Fibroblast of lung (primary cell): ENCODE data around the gene TMEM203. TPM values are rescaled to one million over a fixed set of nuclear protein-coding genes. Genes with fewer than 3 reads are reported as not detected.
"Not testable (repeated sequence)": the region's sequence is repeated elsewhere in the genome, so short reads cannot be mapped to it uniquely, and the experiment has no call there.

Source experiments
- DNase-seq, 2 donors: peaks; one replicate each; pipeline versions ENCODE4 v3.0.0 to v3.0.0-alpha.2; 2010; ENCODE audit warnings: low read depth in 2 of 2
- H2AFZ ChIP-seq: 2 replicates; pipeline ENCODE4 v1.5.1; 2012; ENCODE audit warnings: low read length, control low read depth, inconsistent platforms
- H3K27ac ChIP-seq: 2 replicates; pipeline ENCODE4 v1.5.1; 2011; ENCODE audit warnings: low read length, control low read depth; ENCODE audit not compliant: insufficient read depth
- H3K27me3 ChIP-seq: 2 replicates; pipeline ENCODE4 v1.5.1; 2011; ENCODE audit warnings: mild to moderate bottlenecking, low read length; ENCODE audit not compliant: control insufficient read depth, insufficient read depth
- H3K36me3 ChIP-seq: 2 replicates; pipeline ENCODE4 v1.5.1; 2011; ENCODE audit warnings: low read length; ENCODE audit not compliant: control insufficient read depth, insufficient read depth
- H3K4me1 ChIP-seq: 2 replicates; pipeline ENCODE4 v1.5.1; 2011; ENCODE audit warnings: low read length; ENCODE audit not compliant: control insufficient read depth, insufficient read depth; ENCODE audit errors: extremely low read depth
- H3K4me2 ChIP-seq: 2 replicates; pipeline ENCODE4 v1.5.1; 2011; ENCODE audit warnings: low read length, control low read depth; ENCODE audit not compliant: insufficient read depth; ENCODE audit errors: extremely low read depth
- H3K4me3 ChIP-seq, 4 experiments: fragments of 200-600 bp in 1 of 4; sonication (generic) in 1 of 4; replicated peaks in 1 of 4; 2 replicates each; pipeline ENCODE4 v1.5.1; 2011 to 2016; ENCODE audit warnings: low read length in 4 of 4, low read depth in 3 of 4, mild to moderate bottlenecking in 3 of 4, control low read depth in 2 of 4, inconsistent platforms in 1 of 4, mixed read lengths in 1 of 4; ENCODE audit not compliant: insufficient read depth in 1 of 4; ENCODE audit errors: control extremely low read depth in 1 of 4
- H3K79me2 ChIP-seq: 2 replicates; pipeline ENCODE4 v1.5.1; 2012; ENCODE audit warnings: mild to moderate bottlenecking, low read length, inconsistent platforms; ENCODE audit not compliant: control insufficient read depth, insufficient read depth
- H3K9ac ChIP-seq: 2 replicates; pipeline ENCODE4 v1.5.1; 2011; ENCODE audit warnings: mild to moderate bottlenecking, low read length, control low read depth; ENCODE audit not compliant: insufficient read depth
- H3K9me3 ChIP-seq: 2 replicates; pipeline ENCODE4 v1.5.1; 2012; ENCODE audit warnings: low read depth, low read length; ENCODE audit not compliant: control insufficient read depth, insufficient read depth
- H4K20me1 ChIP-seq: 2 replicates; pipeline ENCODE4 v1.5.1; 2011; ENCODE audit warnings: low read length; ENCODE audit not compliant: control insufficient read depth, insufficient read depth; ENCODE audit errors: extremely low read depth
- CTCF ChIP-seq, 2 donors: IDR thresholded peaks in 1 of 2; conservative IDR thresholded peaks in 1 of 2; 1 replicate in 1 of 2; 2 replicates in 1 of 2; pipeline ENCODE4 v1.5.1; 2011 to 2012; ENCODE audit warnings: low read length in 2 of 2, control low read depth in 1 of 2, inconsistent platforms in 1 of 2, low read depth in 1 of 2, mild to moderate bottlenecking in 1 of 2
- EZH2 ChIP-seq: IDR thresholded peaks from 2 replicates; pipeline ENCODE4 v1.5.1; 2012; ENCODE audit warnings: low read length, control low read depth, mild to moderate bottlenecking; ENCODE audit errors: missing control alignments
- polyA plus RNA-seq, 2 donors: library from polyadenylated mRNA; depleted of rRNA in 1 of 2; stranded (reverse) in 1 of 2; unstranded in 1 of 2; fragments of >200 nt; gene quantifications; 2 replicates each; pipeline ENCODE4 v1.2.1, GENCODE V29; 2011 to 2012; ENCODE audit warnings: missing spikeins in 1 of 2
- total RNA-seq: library from RNA; depleted of rRNA; stranded (reverse); fragments of >200 nt; gene quantifications from 2 replicates; pipeline ENCODE4 v1.2.1, GENCODE V29; 2014

TMEM203 gene
- total and polyA plus RNA-seq, 2 donors (not counting 1 experiment from before 2014, with no cell fraction given), result 36.3 to 38.6 TPM

GRCh38 chr9:137240318-137240840 lies 34.9 kb upstream of the TMEM203 start:
- Histone ChIP-seq H4K20me1 (no peaks in the 10 kb centered on the region), H3K9me3 (no peaks in the 10 kb centered on the region), H3K79me2 (peaks cover 38% of the 10 kb centered on the region), H3K4me3 (peak overlapping the region; percentile 61 to 76 (median 72)), H3K36me3 (peaks cover 18% of the 10 kb centered on the region), H2AFZ (peak overlapping the region; percentile 16), H3K4me1 (peaks cover 6% of the 10 kb centered on the region), H3K9ac (peak overlapping the region; percentile 89), H3K4me2 (peak overlapping the region; percentile 96), H3K27me3 (no peaks in the 10 kb centered on the region), H3K27ac (peak overlapping the region; percentile 95)
- DNase-seq, result peak; percentile 67 to 74
- TF ChIP-seq EZH2 (no peak), CTCF (conservative IDR thresholded peaks at IDR 0.05 in 1 of 2, IDR thresholded peaks at IDR 0.05 in 1 of 2; ENCODE audit: low read depth in 1 of 2, low read length in 2 of 2) (no peak)

- not testable (repeated sequence) for DNase-seq, H3K9me3 ChIP-seq, H4K20me1 ChIP-seq, H2AFZ ChIP-seq, H3K4me1 ChIP-seq, H3K27me3 ChIP-seq
- Histone ChIP-seq H3K9ac (peak overlapping the region; percentile 89), H3K4me2 (peak overlapping the region; percentile 96), H3K4me3 (peak overlapping the region; percentile 61 to 76 (median 72)), H3K79me2 (peaks cover 38% of the 10 kb centered on the region), H3K27ac (peak overlapping the region; percentile 95), H3K36me3 (peaks cover 18% of the 10 kb centered on the region)
Observed at GRCh38 chr9:137239541-137240200, 34.2 kb upstream of the TMEM203 start.

GRCh38 chr9:137237759-137238726 lies 32.6 kb upstream of the TMEM203 start:
- Histone ChIP-seq H3K4me2 (no peak overlapping the region), H3K27me3 (no peaks in the 10 kb centered on the region), H4K20me1 (no peaks in the 10 kb centered on the region), H3K4me3 (no peak overlapping the region), H3K9ac (no peak overlapping the region), H2AFZ (no peak overlapping the region), H3K9me3 (no peaks in the 10 kb centered on the region), H3K36me3 (peaks cover 13% of the 10 kb centered on the region), H3K4me1 (peaks cover 6% of the 10 kb centered on the region), H3K27ac (no peak overlapping the region), H3K79me2 (peaks cover 29% of the 10 kb centered on the region)
- TF ChIP-seq EZH2, result no peak
- no peak for TF ChIP-seq CTCF (conservative IDR thresholded peaks at IDR 0.05 in 1 of 2, IDR thresholded peaks at IDR 0.05 in 1 of 2; ENCODE audit: low read depth in 1 of 2, low read length in 2 of 2)
- no peak for DNase-seq
